GM10266 (cell line): Measurements from ENCODE around the gene CSNK1G1.
"Not testable (repeated sequence)": the region's sequence is repeated elsewhere in the genome, so short reads cannot be mapped to it uniquely, and the experiment has no call there.

Source experiments
- DNase-seq: peaks from one replicate; pipeline ENCODE4 v3.0.0; 2012; ENCODE audit errors: extremely low spot score
- TF ChIP-seq, protein P1 (sequence below): IDR thresholded peaks from 2 replicates; pipeline ENCODE4 v1.5.1; 2012; ENCODE audit warnings: mild to moderate bottlenecking, low read depth; ENCODE audit not compliant: control insufficient read depth, insufficient read depth; ENCODE audit errors: missing control alignments

The CSNK1G1 gene

DNA sequence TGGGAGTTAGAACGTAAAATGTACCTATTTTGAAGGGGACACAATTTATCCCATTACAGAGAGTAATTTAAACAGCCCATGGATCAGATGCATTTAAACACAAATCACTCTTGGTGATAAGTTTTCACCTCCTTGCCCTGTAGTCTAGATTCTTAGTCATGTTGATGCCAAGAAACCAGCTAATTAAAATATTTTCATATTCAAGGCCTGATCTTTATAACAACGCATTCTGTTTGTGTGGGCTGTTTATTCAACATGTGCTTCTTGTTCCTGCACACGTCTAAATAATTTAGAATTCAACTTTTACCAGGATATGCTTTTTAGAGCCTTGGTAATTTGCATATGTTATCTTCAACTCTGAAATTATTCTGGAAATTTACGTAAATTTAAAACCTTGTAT is 234.4 kb downstream of the CSNK1G1 start:
- no peak for DNase-seq
- TF ChIP-seq, protein P1, sequence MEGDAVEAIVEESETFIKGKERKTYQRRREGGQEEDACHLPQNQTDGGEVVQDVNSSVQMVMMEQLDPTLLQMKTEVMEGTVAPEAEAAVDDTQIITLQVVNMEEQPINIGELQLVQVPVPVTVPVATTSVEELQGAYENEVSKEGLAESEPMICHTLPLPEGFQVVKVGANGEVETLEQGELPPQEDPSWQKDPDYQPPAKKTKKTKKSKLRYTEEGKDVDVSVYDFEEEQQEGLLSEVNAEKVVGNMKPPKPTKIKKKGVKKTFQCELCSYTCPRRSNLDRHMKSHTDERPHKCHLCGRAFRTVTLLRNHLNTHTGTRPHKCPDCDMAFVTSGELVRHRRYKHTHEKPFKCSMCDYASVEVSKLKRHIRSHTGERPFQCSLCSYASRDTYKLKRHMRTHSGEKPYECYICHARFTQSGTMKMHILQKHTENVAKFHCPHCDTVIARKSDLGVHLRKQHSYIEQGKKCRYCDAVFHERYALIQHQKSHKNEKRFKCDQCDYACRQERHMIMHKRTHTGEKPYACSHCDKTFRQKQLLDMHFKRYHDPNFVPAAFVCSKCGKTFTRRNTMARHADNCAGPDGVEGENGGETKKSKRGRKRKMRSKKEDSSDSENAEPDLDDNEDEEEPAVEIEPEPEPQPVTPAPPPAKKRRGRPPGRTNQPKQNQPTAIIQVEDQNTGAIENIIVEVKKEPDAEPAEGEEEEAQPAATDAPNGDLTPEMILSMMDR, result no peak

DNA sequence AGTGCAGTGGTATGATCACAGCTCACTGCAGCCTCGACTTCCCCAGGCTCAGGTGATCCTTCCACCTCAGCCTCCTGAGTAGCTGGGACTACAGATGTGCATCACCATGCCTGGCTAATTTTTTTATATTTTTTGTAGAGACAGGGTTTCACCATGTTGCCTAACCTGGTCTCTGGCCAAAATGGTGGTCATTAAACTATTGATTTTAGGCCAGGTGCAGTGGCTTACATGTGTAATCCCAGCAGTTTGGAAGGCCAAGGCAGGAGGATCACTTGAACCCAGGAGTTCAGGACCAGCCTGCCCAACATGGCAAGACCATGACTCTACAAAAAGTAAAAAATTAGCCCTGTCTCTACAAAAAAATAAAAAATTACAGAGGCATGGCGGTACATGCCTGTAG is 235.7 kb downstream of the CSNK1G1 start:
- not testable (repeated sequence) for DNase-seq

DNA sequence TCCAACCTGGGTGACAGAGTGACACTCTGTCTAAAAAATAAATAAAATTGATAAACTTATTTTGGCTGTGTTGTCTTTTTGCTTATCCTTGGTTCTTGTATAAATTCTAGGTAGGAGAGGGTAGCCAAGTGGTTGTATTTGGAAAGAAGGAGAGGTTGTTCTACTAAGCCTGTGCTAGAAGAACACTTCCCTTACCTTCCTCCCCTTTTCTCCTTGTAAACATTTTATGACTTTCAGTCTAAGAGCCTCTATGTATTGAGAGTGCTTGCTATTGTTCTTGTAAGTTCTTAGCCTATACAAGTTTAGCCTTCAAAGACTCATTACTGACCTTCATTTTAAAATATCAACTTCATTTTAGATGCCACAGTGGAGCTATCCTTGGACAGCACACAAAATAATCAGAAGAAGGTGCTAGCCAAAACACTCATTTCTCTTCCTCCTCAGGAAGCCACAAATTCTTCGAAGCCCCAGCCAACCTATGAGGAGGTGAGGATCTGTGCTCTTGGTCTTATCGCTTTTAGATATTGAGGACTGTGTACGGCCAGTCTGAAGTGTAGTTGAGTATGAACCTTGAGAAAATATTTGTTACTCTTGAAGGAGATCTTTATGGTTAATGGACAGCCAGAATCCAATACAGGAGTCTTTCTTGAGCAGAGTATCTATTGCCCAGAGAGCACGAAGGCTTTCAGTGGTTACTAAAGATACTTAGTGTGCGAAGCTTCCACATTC is 238.1 kb downstream of the CSNK1G1 start:
- no peak for DNase-seq
- TF ChIP-seq, protein P1, result no peak
